Pons (tissue), 1 donor: ENCODE data around the gene RNF208.
"Not testable (repeated sequence)": the region's sequence is repeated elsewhere in the genome, so short reads cannot be mapped to it uniquely, and the experiment has no call there.

Experiments used
- DNase-seq: peaks from one replicate; pipeline ENCODE4 v3.0.0-alpha.2; 2016; ENCODE audit warnings: low spot score

The RNF208 gene

DNA sequence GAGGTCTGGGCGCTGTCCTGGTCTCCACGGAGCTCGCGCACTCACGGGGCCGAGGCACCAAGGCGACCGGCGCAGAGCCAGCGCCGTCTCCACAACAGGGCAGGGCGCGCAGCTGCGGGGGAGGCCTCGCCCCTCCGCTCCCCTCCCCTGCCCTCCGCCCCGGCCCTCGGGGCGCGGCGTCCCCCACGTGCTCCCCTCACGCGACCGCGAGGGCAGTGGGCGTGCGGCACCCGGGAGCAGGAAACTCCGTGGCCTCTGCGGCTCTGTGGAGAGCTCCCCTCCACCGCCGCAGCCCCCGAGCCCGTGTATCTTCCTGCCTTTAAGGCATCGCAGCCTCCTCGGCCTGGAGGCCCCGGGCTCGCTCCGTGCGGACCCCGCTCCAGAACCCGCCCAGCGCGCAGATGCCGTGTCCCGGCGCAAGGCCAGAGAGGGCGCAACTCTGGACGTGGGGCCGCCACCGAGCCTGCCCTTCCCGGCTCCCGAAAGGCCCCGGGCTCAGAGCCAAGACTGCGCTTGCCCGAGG lies 18.3 kb upstream of the RNF208 start:
- DNase-seq: peak; percentile 77

- not testable (repeated sequence) for DNase-seq
Observed at GRCh38 chr9:137239541-137240200, 17.6 kb upstream of the RNF208 start.

- DNase-seq: peak; percentile 93
Observed at GRCh38 chr9:137237759-137238726, 16.0 kb upstream of the RNF208 start.

DNA sequence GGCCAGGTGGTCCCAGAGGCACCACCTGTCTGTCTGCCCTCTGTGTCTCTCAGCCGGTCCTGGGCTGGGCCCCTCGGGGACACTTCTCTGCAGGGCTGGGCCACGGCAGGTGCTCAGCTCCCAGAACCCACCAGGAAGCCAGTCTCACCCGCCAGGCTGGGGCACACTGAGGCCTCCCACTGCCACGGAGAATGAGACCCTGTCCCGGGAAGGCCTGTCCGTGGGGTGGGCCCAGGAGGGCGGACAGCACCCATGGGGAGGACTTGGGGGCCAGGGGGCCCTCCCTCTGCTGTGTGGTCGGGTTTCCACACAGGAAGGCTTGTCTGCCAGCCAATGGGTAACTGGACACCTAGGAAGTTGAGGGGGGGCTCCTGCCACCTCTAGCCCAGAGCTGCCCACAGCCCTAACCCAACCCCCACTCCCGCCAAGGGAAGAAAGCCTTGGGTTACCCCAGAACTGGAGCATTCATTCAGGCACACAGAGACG lies 14.9 kb upstream of the RNF208 start:
- no peak for DNase-seq

DNA sequence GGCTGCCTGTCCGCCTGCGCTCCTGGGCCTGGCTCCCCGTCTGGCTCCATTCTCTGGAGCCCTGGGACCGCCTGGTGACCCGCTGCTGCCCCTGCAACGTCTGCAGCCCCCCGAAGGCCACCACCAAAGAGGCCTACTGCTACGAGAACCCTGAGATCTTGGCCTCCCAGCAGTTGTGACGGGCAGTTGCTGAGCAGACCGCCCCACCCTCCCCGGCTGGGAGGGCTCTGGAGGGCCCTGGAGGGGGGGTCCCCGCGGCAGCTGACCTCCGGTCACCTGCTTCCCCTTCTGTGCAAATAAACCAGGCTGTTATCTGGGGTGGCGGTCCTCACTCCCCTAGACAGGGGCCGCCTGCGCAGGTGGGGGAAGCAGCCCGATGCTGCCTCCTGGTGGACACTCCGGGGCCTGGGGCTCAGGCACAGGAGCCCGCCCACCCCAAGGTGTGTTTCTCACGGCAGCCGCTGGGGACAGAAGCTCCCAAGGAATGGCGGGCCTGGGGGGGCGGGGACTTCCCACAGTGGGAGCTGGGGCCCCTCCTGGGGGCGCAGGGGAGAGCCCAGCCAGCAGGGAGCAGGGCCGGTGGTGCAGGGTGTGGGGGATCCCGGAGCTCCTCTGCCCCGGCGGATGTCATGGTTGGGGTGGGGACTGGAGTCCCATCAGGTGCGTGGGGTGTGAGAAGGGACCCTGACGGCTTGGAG lies 14.3 kb upstream of the RNF208 start:
- DNase-seq: peak; percentile 64

GRCh38 chr9:137235424-137236237 lies 13.6 kb upstream of the RNF208 start:
- no peak for DNase-seq

GRCh38 chr9:137234758-137235423 lies 12.9 kb upstream of the RNF208 start:
- DNase-seq: no peak

DNA sequence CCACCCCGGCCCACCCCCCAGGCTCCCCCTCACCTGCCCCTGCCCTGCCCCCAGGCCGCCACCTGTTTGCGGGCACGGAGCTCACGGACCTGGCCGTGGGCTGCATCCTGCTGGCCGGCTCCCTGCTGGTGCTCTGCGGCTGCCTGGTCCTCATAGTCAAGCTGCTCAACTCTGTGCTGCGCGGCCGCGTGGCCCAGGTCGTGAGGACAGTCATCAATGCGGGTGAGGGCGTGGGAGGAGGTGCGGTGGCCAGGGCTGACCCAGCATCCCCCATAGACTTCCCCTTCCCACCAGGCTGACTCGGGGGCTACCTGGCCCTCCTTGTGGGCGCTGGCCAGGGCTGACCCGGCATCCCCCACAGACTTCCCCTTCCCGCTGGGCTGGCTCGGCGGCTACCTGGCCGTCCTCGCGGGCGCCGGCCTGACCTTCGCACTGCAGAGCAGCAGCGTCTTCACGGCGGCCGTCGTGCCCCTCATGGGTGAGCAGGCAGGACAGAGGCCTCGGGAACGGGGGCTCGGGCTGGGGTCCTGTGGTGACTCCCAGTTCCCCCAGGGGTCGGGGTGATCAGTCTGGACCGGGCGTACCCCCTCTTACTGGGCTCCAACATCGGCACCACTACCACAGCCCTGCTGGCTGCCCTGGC lies 12.1 kb upstream of the RNF208 start:
- no peak for DNase-seq

DNA sequence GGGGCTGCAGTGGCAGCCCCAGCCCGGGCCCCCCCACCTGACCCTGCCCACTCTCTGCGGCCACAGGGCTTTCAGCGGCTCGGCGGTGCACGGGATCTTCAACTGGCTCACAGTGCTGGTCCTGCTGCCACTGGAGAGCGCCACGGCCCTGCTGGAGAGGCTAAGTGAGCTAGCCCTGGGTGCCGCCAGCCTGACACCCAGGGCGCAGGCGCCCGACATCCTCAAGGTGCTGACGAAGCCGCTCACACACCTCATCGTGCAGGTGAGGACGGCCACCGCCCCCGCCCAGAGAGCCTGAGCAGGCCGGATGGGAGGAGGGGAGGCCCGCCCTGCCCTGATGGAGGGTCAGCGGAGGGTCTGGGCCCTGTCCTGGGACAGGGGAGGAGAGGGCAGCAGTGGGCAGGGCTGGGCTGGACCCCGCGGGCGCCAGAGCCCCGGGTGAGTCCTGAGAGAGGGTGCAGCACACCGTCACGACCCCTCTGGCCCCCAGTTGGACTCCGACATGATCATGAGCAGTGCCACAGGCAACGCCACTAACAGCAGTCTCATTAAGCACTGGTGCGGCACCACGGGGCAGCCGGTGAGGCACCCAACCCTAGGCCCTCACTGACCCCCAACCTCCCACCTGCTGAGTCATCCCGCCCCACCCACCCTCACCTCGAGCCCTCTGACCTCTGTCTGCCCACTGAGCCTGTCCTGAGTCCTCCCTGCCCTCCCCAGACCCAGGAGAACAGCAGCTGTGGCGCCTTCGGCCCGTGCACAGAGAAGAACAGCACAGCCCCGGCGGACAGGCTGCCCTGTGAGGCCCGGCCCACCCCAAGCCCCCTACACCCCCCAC lies 11.3 kb upstream of the RNF208 start:
- DNase-seq: no peak

GRCh38 chr9:137232510-137232909 lies 10.5 kb upstream of the RNF208 start:
- DNase-seq: no peak

DNA sequence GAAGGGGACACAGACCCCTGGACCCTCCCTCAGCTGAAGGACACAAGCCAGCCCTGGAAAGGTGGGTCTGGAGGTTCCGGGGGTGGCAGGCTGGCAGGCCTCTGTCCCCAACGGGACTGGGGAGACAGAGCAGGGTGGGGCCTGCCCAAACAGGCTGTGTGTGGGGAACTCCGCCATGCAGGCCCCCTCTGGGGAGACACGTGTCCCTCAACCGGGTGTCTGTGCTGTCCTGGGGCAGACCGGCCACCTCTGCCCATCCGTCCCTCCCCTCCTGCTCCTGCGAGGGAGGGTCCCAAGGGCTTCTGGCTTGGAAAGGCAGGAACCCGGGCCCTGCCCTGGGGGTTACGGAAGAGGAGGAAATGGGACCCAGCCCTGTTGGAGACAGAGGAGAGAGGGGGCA lies 10.1 kb upstream of the RNF208 start:
- no peak for DNase-seq

GRCh38 chr9:137231372-137232039 lies 9.5 kb upstream of the RNF208 start:
- no peak for DNase-seq

DNA sequence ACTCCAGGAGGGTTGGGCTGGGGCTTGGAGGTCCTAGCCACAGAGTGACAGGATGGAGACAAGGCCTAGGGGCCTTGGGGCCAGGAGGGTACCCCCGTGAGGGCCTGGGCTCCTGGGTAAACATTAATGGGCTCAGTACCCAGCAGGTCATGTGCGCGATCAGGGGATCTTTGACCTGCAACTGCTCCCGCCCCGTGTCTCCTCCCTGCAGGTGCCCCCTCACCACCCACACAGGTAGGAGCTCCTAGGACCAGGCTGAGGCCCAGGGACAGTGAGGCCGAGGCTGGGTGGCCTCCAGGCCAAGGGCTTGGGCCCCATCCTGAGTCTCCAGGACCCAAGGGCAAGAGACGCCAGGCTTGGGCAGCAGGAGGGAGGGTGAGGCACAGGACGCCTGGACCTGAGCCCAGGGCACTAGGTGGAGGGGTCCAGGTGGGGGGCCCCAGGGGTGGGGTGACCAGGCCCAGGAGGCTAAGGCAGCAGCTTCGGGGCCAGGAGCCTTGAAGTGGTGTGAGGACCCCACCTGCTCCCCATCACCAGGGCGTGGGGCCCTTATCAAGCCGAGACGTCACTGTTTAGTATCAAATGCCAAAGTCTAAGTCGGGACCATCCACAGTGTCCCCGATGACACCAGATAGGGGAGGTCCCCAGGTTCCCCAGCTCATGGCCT lies 8.8 kb upstream of the RNF208 start, which contains the start of gene SLC34A3:
SLC34A3 (plus strand) TSS at position 197 of the 667 bp plus-strand sequence. CDS start 802 bp downstream, outside the sequence.
- no peak for DNase-seq

GRCh38 chr9:137229903-137230704 lies 8.1 kb upstream of the RNF208 start:
- DNase-seq: no peak

GRCh38 chr9:137228968-137229896 lies 7.2 kb upstream of the RNF208 start:
- no peak for DNase-seq

- DNase-seq: no peak
Observed at GRCh38 chr9:137228506-137228967, 6.5 kb upstream of the RNF208 start.
